Upper lobe of right lung (tissue), 1 donor: ENCODE measurements around the gene SAP25. TPM values are rescaled to one million over a fixed set of nuclear protein-coding genes. Genes with fewer than 3 reads are reported as not detected.
"Not testable (repeated sequence)": the region's sequence is repeated elsewhere in the genome, so short reads cannot be mapped to it uniquely, and the experiment has no call there.

Experiments used
- ATAC-seq: fragments of 200-7000 bp; cut with Tn5 transposase; one replicate; pipeline ENCODE4 v1.9.1; 2020; ENCODE audit warnings: mild to moderate bottlenecking, moderate library complexity
- DNase-seq: peaks from one replicate; pipeline ENCODE4 v3.0.0-alpha.2; 2020
- H3K27ac ChIP-seq: fragments of 200-600 bp; one replicate; pipeline ENCODE4 v1.8.0; 2022
- H3K27me3 ChIP-seq: fragments of 200-600 bp; one replicate; pipeline ENCODE4 v1.8.0; 2022; ENCODE audit warnings: mild to moderate bottlenecking
- H3K36me3 ChIP-seq: fragments of 200-600 bp; one replicate; pipeline ENCODE4 v1.8.0; 2022
- H3K4me1 ChIP-seq: fragments of 200-600 bp; one replicate; pipeline ENCODE4 v1.8.0; 2022
- H3K4me3 ChIP-seq: fragments of 200-600 bp; one replicate; pipeline ENCODE4 v1.8.0; 2022; ENCODE audit warnings: mild to moderate bottlenecking
- H3K9me3 ChIP-seq: fragments of 200-600 bp; one replicate; pipeline ENCODE4 v1.8.0; 2022
- CTCF ChIP-seq: fragments of 200-600 bp; IDR thresholded peaks from one replicate; pipeline ENCODE4 v1.8.0; 2022; ENCODE audit warnings: antibody characterized with exemption
- intact Hi-C: fragments of 100-400 bp; cut with DNase I; formaldehyde crosslinking; loops from one replicate; pipeline ENCODE4 v1.11.0; 2022
- total RNA-seq: library from RNA; stranded (reverse); fragmentation: NEBNext Ultra II Directional; extraction: Animal tissue kit (Norgen Biotek cat#: 25700); gene quantifications from one replicate; pipeline ENCODE4 v1.2.1, GENCODE V29; 2021
- donor health status: DM: no; HTN: yes; CAD: no; lungs with severe emphysema.

SAP25 gene
- total RNA-seq, 1 donor from 2014 or later: 6.4 TPM

GRCh38 chr7:100553032-100553431 is 20.7 kb downstream of the SAP25 start:
- TF ChIP-seq CTCF: no peak
- Histone ChIP-seq H3K4me3 (no peak overlapping the region), H3K27me3 (no peaks in the 10 kb centered on the region), H3K27ac (no peak overlapping the region), H3K36me3 (peaks cover 41% of the 10 kb centered on the region), H3K4me1 (peaks cover 12% of the 10 kb centered on the region), H3K9me3 (no peaks in the 10 kb centered on the region)
- intact Hi-C loops: no loop called here
- no peak for DNase-seq
- no peak for ATAC-seq

- Histone ChIP-seq H3K4me3 (no peak overlapping the region), H3K9me3 (no peaks in the 10 kb centered on the region), H3K4me1 (peaks cover 17% of the 10 kb centered on the region), H3K27me3 (no peaks in the 10 kb centered on the region), H3K27ac (no peak overlapping the region), H3K36me3 (peaks cover 41% of the 10 kb centered on the region)
- DNase-seq (no peak), ATAC-seq (no peak)
- no peak for TF ChIP-seq CTCF
- intact Hi-C loops: no loop called here
Observed at GRCh38 chr7:100552532-100552931, 21.2 kb downstream of the SAP25 start.

GRCh38 chr7:100548446-100548845 is 25.3 kb downstream of the SAP25 start:
- H3K4me3 ChIP-seq, DNase-seq, ATAC-seq, H3K9me3 ChIP-seq, H3K27me3 ChIP-seq, intact Hi-C loops: not testable (repeated sequence)
- peak overlapping the region; percentile 77 for H3K27ac ChIP-seq
- H3K36me3 ChIP-seq: peaks cover 24% of the 10 kb centered on the region
- H3K4me1 ChIP-seq: peaks cover 54% of the 10 kb centered on the region

GRCh38 chr7:100547872-100548271 is 25.8 kb downstream of the SAP25 start:
- Histone ChIP-seq H3K36me3 (peaks cover 23% of the 10 kb centered on the region), H3K27ac (peak overlapping the region; percentile 77), H3K9me3 (no peaks in the 10 kb centered on the region), H3K27me3 (no peaks in the 10 kb centered on the region), H3K4me3 (no peak overlapping the region), H3K4me1 (peaks cover 54% of the 10 kb centered on the region)
- TF ChIP-seq CTCF: no peak
- intact Hi-C loops: no loop called here
- peak; percentile 62 for ATAC-seq
- DNase-seq: no peak

GRCh38 chr7:100546926-100547800 is 26.5 kb downstream of the SAP25 start:
- Histone ChIP-seq H3K4me1 (peaks cover 54% of the 10 kb centered on the region), H3K27me3 (no peaks in the 10 kb centered on the region), H3K4me3 (peak overlapping the region; percentile 2), H3K27ac (peak overlapping the region; percentile 77), H3K36me3 (peaks cover 16% of the 10 kb centered on the region), H3K9me3 (no peaks in the 10 kb centered on the region)
- DNase-seq (no peak), ATAC-seq (peak; percentile 5)
- intact Hi-C loops: no loop called here
- no peak for TF ChIP-seq CTCF

GRCh38 chr7:100546129-100546925 is 27.4 kb downstream of the SAP25 start:
- peak overlapping the region; percentile 77 for H3K27ac ChIP-seq
- ATAC-seq (peak; percentile 21), DNase-seq (no peak)
- H3K4me3 ChIP-seq: peak overlapping the region; percentile 2
- TF ChIP-seq CTCF: no peak
- no peaks in the 10 kb centered on the region for H3K9me3 ChIP-seq
- peaks cover 9% of the 10 kb centered on the region for H3K36me3 ChIP-seq
- intact Hi-C loops: no loop called here
- no peaks in the 10 kb centered on the region for H3K27me3 ChIP-seq
- H3K4me1 ChIP-seq: peaks cover 54% of the 10 kb centered on the region
